GM21526 (cell line): ENCODE measurements around the gene MAGI2.

Experiments used
- ATAC-seq: cut with Tn5 transposase; IDR thresholded peaks from one replicate; pipeline ENCODE4 v1.9.1; 2021; ENCODE audit warnings: moderate library complexity; ENCODE audit not compliant: unreplicated experiment, low FRiP score

MAGI2 gene

GRCh38 chr7:78852951-78853350 is 600.5 kb downstream of the MAGI2 start:
- no peak for ATAC-seq

GRCh38 chr7:78850093-78850740 is 603.2 kb downstream of the MAGI2 start:
- ATAC-seq, result no peak

- no peak for ATAC-seq
Measured at GRCh38 chr7:78845155-78845554, 608.3 kb downstream of the MAGI2 start.

GRCh38 chr7:78842068-78842467 is 611.4 kb downstream of the MAGI2 start:
- ATAC-seq, result no peak

- ATAC-seq, result no peak
Measured at GRCh38 chr7:78835897-78836296, 617.6 kb downstream of the MAGI2 start.

- ATAC-seq, result no peak
Measured at GRCh38 chr7:78828317-78828716, 625.1 kb downstream of the MAGI2 start.

- ATAC-seq, result no peak
Measured at GRCh38 chr7:78803501-78804127, 649.9 kb downstream of the MAGI2 start.

GRCh38 chr7:78794101-78794500 is 659.4 kb downstream of the MAGI2 start:
- no peak for ATAC-seq

GRCh38 chr7:78792624-78793023 is 660.8 kb downstream of the MAGI2 start:
- no peak for ATAC-seq

- no peak for ATAC-seq
Measured at GRCh38 chr7:78792006-78792405, 661.5 kb downstream of the MAGI2 start.

GRCh38 chr7:78788464-78788863 is 665.0 kb downstream of the MAGI2 start:
- ATAC-seq, result no peak

- ATAC-seq, result no peak
Measured at GRCh38 chr7:78787854-78788253, 665.6 kb downstream of the MAGI2 start.

- ATAC-seq, result no peak
Measured at GRCh38 chr7:78786055-78786454, 667.4 kb downstream of the MAGI2 start.

- ATAC-seq, result no peak
Measured at GRCh38 chr7:78783179-78783962, 670.1 kb downstream of the MAGI2 start.

- ATAC-seq, result no peak
Measured at GRCh38 chr7:78780560-78780959, 672.9 kb downstream of the MAGI2 start.

GRCh38 chr7:78779788-78780187 is 673.7 kb downstream of the MAGI2 start:
- ATAC-seq, result no peak

- no peak for ATAC-seq
Measured at GRCh38 chr7:78777829-78778228, 675.6 kb downstream of the MAGI2 start.

GRCh38 chr7:78770422-78771410 is 682.8 kb downstream of the MAGI2 start:
- no peak for ATAC-seq

GRCh38 chr7:78769481-78770101 is 683.9 kb downstream of the MAGI2 start:
- peak; percentile 79 for ATAC-seq

GRCh38 chr7:78768859-78769258 is 684.6 kb downstream of the MAGI2 start:
- ATAC-seq, result no peak
